Ovary (tissue), 3 donors: ENCODE measurements around the gene SIK3.

Experiments
- EP300 ChIP-seq: sonication (generic); formaldehyde crosslinking; IDR thresholded peaks from one replicate; pipeline ENCODE4 v1.6.1; 2017; ENCODE audit warnings: antibody characterized with exemption
- POLR2A ChIP-seq: fragments of 450-650 bp; IDR thresholded peaks from one replicate; pipeline ENCODE4 v1.6.1; 2017; ENCODE audit warnings: antibody characterized with exemption, mild to moderate bottlenecking, moderate library complexity
- TF ChIP-seq, protein P1 (sequence below), 3 donors: fragments of 450-650 bp in 2 of 3; fragments of 200-600 bp in 1 of 3; IDR thresholded peaks; one replicate each; pipeline versions ENCODE4 v1.5.1 to v1.8.0; 2016 to 2022; ENCODE audit warnings: antibody characterized with exemption in 3 of 3, mild to moderate bottlenecking in 1 of 3
- donor health status: DM: no; HTN: no; CAD: no.

DNA sequence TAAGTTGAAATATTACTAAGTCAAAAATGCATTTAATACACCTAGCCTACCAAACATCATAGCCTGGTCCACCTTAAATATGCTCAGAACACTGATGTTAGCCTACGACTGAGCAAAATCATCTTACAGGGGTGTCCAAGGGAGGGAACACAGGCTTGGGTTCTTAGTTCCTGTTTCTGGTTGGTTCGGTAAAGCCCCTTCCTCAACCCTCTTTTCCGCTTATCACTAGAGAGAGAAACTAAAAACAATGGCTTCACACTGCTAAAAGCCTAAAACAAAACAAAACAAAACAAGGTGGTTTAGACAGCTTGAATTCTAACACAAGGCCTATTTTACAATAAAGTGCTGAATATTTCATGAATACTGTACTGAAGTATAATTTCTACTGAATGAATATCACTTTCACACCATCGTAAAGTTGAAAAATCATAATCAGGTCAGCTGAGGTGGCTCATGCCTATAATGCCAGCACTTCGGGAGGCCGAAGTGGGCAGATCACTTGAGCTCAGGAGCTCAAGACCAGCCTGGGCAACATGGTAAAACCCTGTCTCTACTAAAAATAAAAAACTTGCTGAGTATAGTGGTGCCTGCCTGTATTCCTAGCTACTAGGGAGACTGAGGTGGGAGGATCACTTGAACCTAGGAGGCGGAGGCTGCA, 118.0 kb downstream of the SIK3 start:
- no peak for TF ChIP-seq POLR2A
- no peak for TF ChIP-seq EP300
- TF ChIP-seq, protein P1, sequence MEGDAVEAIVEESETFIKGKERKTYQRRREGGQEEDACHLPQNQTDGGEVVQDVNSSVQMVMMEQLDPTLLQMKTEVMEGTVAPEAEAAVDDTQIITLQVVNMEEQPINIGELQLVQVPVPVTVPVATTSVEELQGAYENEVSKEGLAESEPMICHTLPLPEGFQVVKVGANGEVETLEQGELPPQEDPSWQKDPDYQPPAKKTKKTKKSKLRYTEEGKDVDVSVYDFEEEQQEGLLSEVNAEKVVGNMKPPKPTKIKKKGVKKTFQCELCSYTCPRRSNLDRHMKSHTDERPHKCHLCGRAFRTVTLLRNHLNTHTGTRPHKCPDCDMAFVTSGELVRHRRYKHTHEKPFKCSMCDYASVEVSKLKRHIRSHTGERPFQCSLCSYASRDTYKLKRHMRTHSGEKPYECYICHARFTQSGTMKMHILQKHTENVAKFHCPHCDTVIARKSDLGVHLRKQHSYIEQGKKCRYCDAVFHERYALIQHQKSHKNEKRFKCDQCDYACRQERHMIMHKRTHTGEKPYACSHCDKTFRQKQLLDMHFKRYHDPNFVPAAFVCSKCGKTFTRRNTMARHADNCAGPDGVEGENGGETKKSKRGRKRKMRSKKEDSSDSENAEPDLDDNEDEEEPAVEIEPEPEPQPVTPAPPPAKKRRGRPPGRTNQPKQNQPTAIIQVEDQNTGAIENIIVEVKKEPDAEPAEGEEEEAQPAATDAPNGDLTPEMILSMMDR (IDR thresholded peaks at IDR 0.05), result no peak
